ENCODE measurements around the gene BEAN1. TPM values are rescaled to one million over a fixed set of nuclear protein-coding genes. Genes with fewer than 3 reads are reported as not detected.

BEAN1 gene
- total RNA-seq, 1 donor, result 0.36 TPM

- Histone ChIP-seq H3K4me2 (ENCODE audit: insufficient read depth, low read length) (no peak overlapping the region), H3K79me2 (ENCODE audit: insufficient read depth, low read length) (no peaks in the 10 kb centered on the region), H2AFZ (ENCODE audit: low read length) (no peak overlapping the region), H3K4me1 (ENCODE audit: insufficient read depth, low read length) (peaks cover 14% of the 10 kb centered on the region), H3K9me3 (ENCODE audit: low read depth, low read length) (no peaks in the 10 kb centered on the region), H4K20me1 (ENCODE audit: insufficient read depth, low read length) (no peaks in the 10 kb centered on the region), H3K36me3 (ENCODE audit: insufficient read depth, low read length) (no peaks in the 10 kb centered on the region), H3K27ac (ENCODE audit: low read depth, low read length) (no peak overlapping the region), H3K27me3 (ENCODE audit: insufficient read depth, low read length) (peaks cover 4% of the 10 kb centered on the region), H3K4me3 (ENCODE audit: insufficient read depth, low read length) (no peak overlapping the region)
- no peak for DNase-seq (ENCODE audit: insufficient read length, low spot score, missing footprints)
- TF ChIP-seq CTCF (IDR thresholded peaks at IDR 0.05; ENCODE audit: extremely low read depth, low read depth, low read length), result no peak
These were observed 12.1 kb downstream of the BEAN1 start for GRCh38 chr16:66439051-66439730.

GRCh38 chr16:66440271-66440802, 13.2 kb downstream of the BEAN1 start:
- DNase-seq (ENCODE audit: insufficient read length, low spot score, missing footprints), result no peak

DNA sequence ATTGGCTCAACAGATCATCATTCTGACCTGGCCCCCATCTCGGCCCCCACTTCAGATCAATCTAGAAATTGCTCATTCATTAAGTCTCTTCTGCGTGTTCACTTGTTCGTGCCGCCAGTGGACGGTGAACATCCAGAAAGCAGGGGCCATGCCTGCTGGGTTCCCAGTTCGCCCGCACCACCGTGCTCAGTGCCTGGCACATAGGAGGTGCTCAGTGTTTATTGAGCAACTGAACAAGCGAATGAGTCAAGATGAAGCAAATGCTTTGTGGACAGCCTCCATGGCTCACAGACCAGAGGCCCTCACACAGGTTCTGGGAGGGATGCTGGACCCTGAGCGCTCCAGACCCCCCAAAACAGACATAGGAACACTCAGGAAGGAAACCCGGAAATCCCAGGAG, 13.9 kb downstream of the BEAN1 start:
- H3K9me3 ChIP-seq (ENCODE audit: low read depth, low read length), result no peaks in the 10 kb centered on the region
- H3K36me3 ChIP-seq (ENCODE audit: insufficient read depth, low read length), result no peaks in the 10 kb centered on the region
- no peak overlapping the region for H2AFZ ChIP-seq (ENCODE audit: low read length)
- TF ChIP-seq CTCF (IDR thresholded peaks at IDR 0.05; ENCODE audit: extremely low read depth, low read depth, low read length), result no peak
- no peak overlapping the region for H3K27ac ChIP-seq (ENCODE audit: low read depth, low read length)
- no peaks in the 10 kb centered on the region for H3K79me2 ChIP-seq (ENCODE audit: insufficient read depth, low read length)
- no peak for DNase-seq (ENCODE audit: insufficient read length, low spot score, missing footprints)
- peaks cover under 1% of the 10 kb centered on the region for H3K27me3 ChIP-seq (ENCODE audit: insufficient read depth, low read length)
- H3K4me2 ChIP-seq (ENCODE audit: insufficient read depth, low read length), result no peak overlapping the region
- H3K4me1 ChIP-seq (ENCODE audit: insufficient read depth, low read length), result peaks cover 14% of the 10 kb centered on the region
- no peak overlapping the region for H3K4me3 ChIP-seq (ENCODE audit: insufficient read depth, low read length)
- no peaks in the 10 kb centered on the region for H4K20me1 ChIP-seq (ENCODE audit: insufficient read depth, low read length)

More at GRCh38 chr16:66440271-66440802, 13.2 kb downstream of the BEAN1 start:
- H3K27me3 ChIP-seq (ENCODE audit: insufficient read depth, low read length), result no peaks in the 10 kb centered on the region
- H4K20me1 ChIP-seq (ENCODE audit: insufficient read depth, low read length), result no peaks in the 10 kb centered on the region
- no peak overlapping the region for H3K27ac ChIP-seq (ENCODE audit: low read depth, low read length)
- no peak overlapping the region for H3K4me2 ChIP-seq (ENCODE audit: insufficient read depth, low read length)
- H3K79me2 ChIP-seq (ENCODE audit: insufficient read depth, low read length), result no peaks in the 10 kb centered on the region
- H3K4me1 ChIP-seq (ENCODE audit: insufficient read depth, low read length), result peaks cover 14% of the 10 kb centered on the region
- H3K4me3 ChIP-seq (ENCODE audit: insufficient read depth, low read length), result no peak overlapping the region
- no peak for TF ChIP-seq CTCF (IDR thresholded peaks at IDR 0.05; ENCODE audit: extremely low read depth, low read depth, low read length)
- no peak overlapping the region for H2AFZ ChIP-seq (ENCODE audit: low read length)
- H3K36me3 ChIP-seq (ENCODE audit: insufficient read depth, low read length), result no peaks in the 10 kb centered on the region
- no peaks in the 10 kb centered on the region for H3K9me3 ChIP-seq (ENCODE audit: low read depth, low read length)

DNA sequence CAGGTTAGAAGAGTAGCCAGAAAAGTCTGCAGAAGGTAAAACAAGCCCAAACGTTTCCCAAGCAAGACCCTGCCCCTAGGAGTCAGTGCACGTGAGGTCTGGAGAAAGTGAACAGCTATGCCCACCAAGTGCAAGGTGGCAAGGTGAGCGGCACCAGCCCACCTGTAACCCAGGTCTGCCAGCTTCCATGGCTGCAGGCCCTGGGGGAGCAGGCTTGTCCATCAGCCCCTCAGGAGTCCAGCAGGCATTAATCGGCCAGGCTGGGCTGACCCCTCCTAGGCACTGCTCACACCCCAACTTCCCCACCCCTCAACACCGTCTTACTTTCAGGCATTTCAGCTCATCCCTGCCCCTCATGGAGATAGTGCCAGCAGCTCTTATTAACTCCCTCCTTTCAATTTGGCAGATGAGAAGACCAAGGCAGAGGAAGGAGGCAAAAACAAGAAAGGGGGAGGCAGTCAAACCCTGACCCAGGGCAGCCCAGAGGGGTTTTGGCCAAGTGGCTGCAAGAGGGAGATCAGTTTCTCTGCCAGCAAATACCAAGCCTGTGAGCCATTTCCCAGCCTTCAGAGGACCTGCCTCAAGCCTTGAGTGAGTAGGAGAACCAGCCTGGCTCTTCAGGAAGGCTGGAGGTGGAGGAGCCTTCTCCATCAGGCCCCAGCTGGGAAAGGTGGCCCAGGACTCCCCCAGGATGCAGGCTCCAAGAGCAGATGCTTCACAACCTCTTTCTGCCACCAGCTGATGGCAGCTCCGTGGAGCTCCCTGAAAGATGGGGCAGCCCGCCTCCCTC, 14.7 kb downstream of the BEAN1 start:
- Histone ChIP-seq H3K27me3 (ENCODE audit: insufficient read depth, low read length) (peaks cover 3% of the 10 kb centered on the region), H3K4me1 (ENCODE audit: insufficient read depth, low read length) (peaks cover 14% of the 10 kb centered on the region), H3K79me2 (ENCODE audit: insufficient read depth, low read length) (no peaks in the 10 kb centered on the region), H3K27ac (ENCODE audit: low read depth, low read length) (no peak overlapping the region), H4K20me1 (ENCODE audit: insufficient read depth, low read length) (no peaks in the 10 kb centered on the region), H3K4me2 (ENCODE audit: insufficient read depth, low read length) (no peak overlapping the region), H2AFZ (ENCODE audit: low read length) (no peak overlapping the region), H3K9me3 (ENCODE audit: low read depth, low read length) (no peaks in the 10 kb centered on the region), H3K36me3 (ENCODE audit: insufficient read depth, low read length) (no peaks in the 10 kb centered on the region), H3K4me3 (ENCODE audit: insufficient read depth, low read length) (no peak overlapping the region)
- TF ChIP-seq CTCF (IDR thresholded peaks at IDR 0.05; ENCODE audit: extremely low read depth, low read depth, low read length), result no peak
- peak; percentile 93 for DNase-seq (ENCODE audit: insufficient read length, low spot score, missing footprints)

Data from osteoblast (primary cell).